C4-2B (cell line): ENCODE results near the gene ATP11B.

Experiments
- ZFX ChIP-seq: fragments of 450-650 bp; IDR thresholded peaks from 2 replicates; pipeline ENCODE4 v1.6.1; 2017
- TF ChIP-seq, protein P1 (sequence below): fragments of 450-650 bp; conservative IDR thresholded peaks from 2 replicates; pipeline ENCODE4 v1.5.1; 2017; ENCODE audit warnings: mild to moderate bottlenecking

- TF ChIP-seq, protein P1, sequence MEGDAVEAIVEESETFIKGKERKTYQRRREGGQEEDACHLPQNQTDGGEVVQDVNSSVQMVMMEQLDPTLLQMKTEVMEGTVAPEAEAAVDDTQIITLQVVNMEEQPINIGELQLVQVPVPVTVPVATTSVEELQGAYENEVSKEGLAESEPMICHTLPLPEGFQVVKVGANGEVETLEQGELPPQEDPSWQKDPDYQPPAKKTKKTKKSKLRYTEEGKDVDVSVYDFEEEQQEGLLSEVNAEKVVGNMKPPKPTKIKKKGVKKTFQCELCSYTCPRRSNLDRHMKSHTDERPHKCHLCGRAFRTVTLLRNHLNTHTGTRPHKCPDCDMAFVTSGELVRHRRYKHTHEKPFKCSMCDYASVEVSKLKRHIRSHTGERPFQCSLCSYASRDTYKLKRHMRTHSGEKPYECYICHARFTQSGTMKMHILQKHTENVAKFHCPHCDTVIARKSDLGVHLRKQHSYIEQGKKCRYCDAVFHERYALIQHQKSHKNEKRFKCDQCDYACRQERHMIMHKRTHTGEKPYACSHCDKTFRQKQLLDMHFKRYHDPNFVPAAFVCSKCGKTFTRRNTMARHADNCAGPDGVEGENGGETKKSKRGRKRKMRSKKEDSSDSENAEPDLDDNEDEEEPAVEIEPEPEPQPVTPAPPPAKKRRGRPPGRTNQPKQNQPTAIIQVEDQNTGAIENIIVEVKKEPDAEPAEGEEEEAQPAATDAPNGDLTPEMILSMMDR, result no peak
- no peak for TF ChIP-seq ZFX
Measured at GRCh38 chr3:182937293-182938051, 144.2 kb downstream of the ATP11B start.
